ENCODE results near the gene CTDP1.

DNA sequence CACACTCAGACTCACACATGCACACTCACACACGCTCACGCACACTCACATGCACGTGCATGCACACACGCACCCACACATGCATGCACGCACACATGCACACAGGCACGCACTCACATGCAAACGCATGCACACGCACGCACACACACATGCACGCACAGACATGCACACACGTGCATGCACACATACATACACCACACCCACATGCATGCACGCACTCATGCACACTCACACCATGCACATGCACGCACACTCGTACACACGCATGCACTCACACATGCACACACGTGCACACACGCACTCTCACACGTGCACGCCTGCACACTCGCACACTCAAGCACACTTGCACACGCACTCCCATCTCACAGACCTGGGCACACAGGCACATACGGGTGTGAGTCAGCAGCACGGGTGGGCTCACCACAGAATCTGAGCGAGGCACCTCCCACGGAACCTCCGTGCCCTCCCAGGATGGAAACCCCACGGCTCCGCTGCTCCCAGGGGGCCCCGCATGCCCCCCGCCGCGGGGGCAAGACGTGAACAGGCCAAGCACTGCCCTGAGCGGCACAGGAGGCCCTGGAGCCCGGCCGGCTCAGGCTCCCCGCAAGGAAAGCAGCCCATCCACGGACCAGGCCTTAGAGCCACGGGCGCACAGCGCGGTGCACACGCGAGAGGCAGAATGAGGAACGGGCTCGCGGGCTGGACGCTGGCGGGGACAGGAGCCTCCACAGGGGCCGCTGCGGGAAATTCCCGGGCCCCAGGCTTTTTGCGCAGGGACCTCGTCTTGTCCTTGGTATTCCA lies 109.7 kb downstream of the CTDP1 start:
- no peak for TF ChIP-seq CTCF (IDR thresholded peaks at IDR 0.05)
- no peak for TF ChIP-seq EP300 (IDR thresholded peaks at IDR 0.05)
- no peak for TF ChIP-seq POLR2A (IDR thresholded peaks at IDR 0.05)
- no peak for TF ChIP-seq POLR2AphosphoS5 (IDR thresholded peaks at IDR 0.05)

Data from suprapubic skin (tissue), 4 donors.